Measurements from ENCODE around the gene PCDHGA1. TPM values are rescaled to one million over a fixed set of nuclear protein-coding genes. Genes with fewer than 3 reads are reported as not detected.
A peak's percentile ranks its signal among the peaks of the same experiment; 100 is the strongest.

PCDHGA1 gene
- polyA plus RNA-seq, 2 donors, result 0.13 to 0.22 TPM

GRCh38 chr5:141510160-141510559 is 179.8 kb downstream of the PCDHGA1 start:
- no peak overlapping the region for H3K4me3 ChIP-seq (ENCODE audit: low read depth in 1 of 2, low read length in 2 of 2)
- 88 to 92% methylated on average over 9 of the region's 9 CpGs for WGBS, 2 donors
- peaks cover 9 to 16% of the 10 kb centered on the region in 2 donors for H3K4me1 ChIP-seq (ENCODE audit: control insufficient read depth in 2 of 2, insufficient read depth in 2 of 2, low read length in 1 of 2)
- peaks cover 2 to 28% of the 10 kb centered on the region in 2 donors for H3K36me3 ChIP-seq (ENCODE audit: control insufficient read depth in 2 of 2, insufficient read depth in 2 of 2, low read length in 1 of 2)
- H3K27ac ChIP-seq (ENCODE audit: low read depth in 2 of 2, low read length in 1 of 2), result no peak overlapping the region
- H3K27me3 ChIP-seq (ENCODE audit: control insufficient read depth in 1 of 2, insufficient read depth in 2 of 2, low read length in 2 of 2), result no peaks in the 10 kb centered on the region
- H3K9me3 ChIP-seq (ENCODE audit: control insufficient read depth in 2 of 2, insufficient read depth in 1 of 2, low read depth in 1 of 2, low read length in 1 of 2), result no peaks in the 10 kb centered on the region

- H3K4me3 ChIP-seq (ENCODE audit: low read depth in 1 of 2, low read length in 2 of 2), result no peak overlapping the region
- WGBS, 2 donors, result 92 to 96% methylated on average over 14 of the region's 14 CpGs
- no peaks in the 10 kb centered on the region for H3K27me3 ChIP-seq (ENCODE audit: control insufficient read depth in 1 of 2, insufficient read depth in 2 of 2, low read length in 2 of 2)
- H3K36me3 ChIP-seq (ENCODE audit: control insufficient read depth in 2 of 2, insufficient read depth in 2 of 2, low read length in 1 of 2), result peaks cover 2 to 28% of the 10 kb centered on the region in 2 donors
- H3K4me1 ChIP-seq (ENCODE audit: control insufficient read depth in 2 of 2, insufficient read depth in 2 of 2, low read length in 1 of 2), result peaks cover 14 to 18% of the 10 kb centered on the region in 2 donors
- H3K9me3 ChIP-seq (ENCODE audit: control insufficient read depth in 2 of 2, insufficient read depth in 1 of 2, low read depth in 1 of 2, low read length in 1 of 2), result no peaks in the 10 kb centered on the region
- H3K27ac ChIP-seq (ENCODE audit: low read depth in 2 of 2, low read length in 1 of 2), result no peak overlapping the region
These were observed 180.7 kb downstream of the PCDHGA1 start for GRCh38 chr5:141510850-141511601.

GRCh38 chr5:141511771-141512325 is 181.5 kb downstream of the PCDHGA1 start:
- WGBS, 2 donors, result 56 to 67% methylated on average over 4 of the region's 4 CpGs
- no peaks in the 10 kb centered on the region for H3K9me3 ChIP-seq (ENCODE audit: control insufficient read depth in 2 of 2, insufficient read depth in 1 of 2, low read depth in 1 of 2, low read length in 1 of 2)
- peak overlapping the region; percentile 52 to 97 for H3K27ac ChIP-seq (ENCODE audit: low read depth in 2 of 2, low read length in 1 of 2)
- peaks cover 7 to 34% of the 10 kb centered on the region in 2 donors for H3K36me3 ChIP-seq (ENCODE audit: control insufficient read depth in 2 of 2, insufficient read depth in 2 of 2, low read length in 1 of 2)
- H3K4me3 ChIP-seq (ENCODE audit: low read depth in 1 of 2, low read length in 2 of 2), result no peak overlapping the region
- H3K4me1 ChIP-seq (ENCODE audit: control insufficient read depth in 2 of 2, insufficient read depth in 2 of 2, low read length in 1 of 2), result peaks cover 17 to 19% of the 10 kb centered on the region in 2 donors
- H3K27me3 ChIP-seq (ENCODE audit: control insufficient read depth in 1 of 2, insufficient read depth in 2 of 2, low read length in 2 of 2), result no peaks in the 10 kb centered on the region

- peak overlapping the region; percentile 93 to 97 for H3K27ac ChIP-seq (ENCODE audit: low read depth in 2 of 2, low read length in 1 of 2)
- H3K9me3 ChIP-seq (ENCODE audit: control insufficient read depth in 2 of 2, insufficient read depth in 1 of 2, low read depth in 1 of 2, low read length in 1 of 2), result no peaks in the 10 kb centered on the region
- no peaks in the 10 kb centered on the region for H3K27me3 ChIP-seq (ENCODE audit: control insufficient read depth in 1 of 2, insufficient read depth in 2 of 2, low read length in 2 of 2)
- peak overlapping the region; percentile 42 to 58 for H3K4me3 ChIP-seq (ENCODE audit: low read depth in 1 of 2, low read length in 2 of 2)
- peaks cover 9 to 34% of the 10 kb centered on the region in 2 donors for H3K36me3 ChIP-seq (ENCODE audit: control insufficient read depth in 2 of 2, insufficient read depth in 2 of 2, low read length in 1 of 2)
- 8 to 24% methylated on average over 28 of the region's 28 CpGs for WGBS, 2 donors
- H3K4me1 ChIP-seq (ENCODE audit: control insufficient read depth in 2 of 2, insufficient read depth in 2 of 2, low read length in 1 of 2), result peaks cover 17 to 19% of the 10 kb centered on the region in 2 donors
These were observed 182.1 kb downstream of the PCDHGA1 start for GRCh38 chr5:141512390-141512910.

- 3 to 20% methylated on average over 43 of the region's 43 CpGs for WGBS, 2 donors
These were observed 182.8 kb downstream of the PCDHGA1 start for GRCh38 chr5:141512911-141513626.

GRCh38 chr5:141513627-141514329 is 183.5 kb downstream of the PCDHGA1 start:
- H3K36me3 ChIP-seq (ENCODE audit: control insufficient read depth in 2 of 2, insufficient read depth in 2 of 2, low read length in 1 of 2), result peaks cover 9 to 31% of the 10 kb centered on the region in 2 donors
- WGBS, 2 donors, result 4 to 19% methylated on average over 27 to 29 of the region's 29 CpGs
- H3K27ac ChIP-seq (ENCODE audit: low read depth in 2 of 2, low read length in 1 of 2), result peak overlapping the region; percentile 93 to 97
- H3K4me1 ChIP-seq (ENCODE audit: control insufficient read depth in 2 of 2, insufficient read depth in 2 of 2, low read length in 1 of 2), result peaks cover 16 to 17% of the 10 kb centered on the region in 2 donors
- H3K9me3 ChIP-seq (ENCODE audit: control insufficient read depth in 2 of 2, insufficient read depth in 1 of 2, low read depth in 1 of 2, low read length in 1 of 2), result no peaks in the 10 kb centered on the region
- H3K4me3 ChIP-seq (ENCODE audit: low read depth in 1 of 2, low read length in 2 of 2), result peak overlapping the region; percentile 42 to 58
- H3K27me3 ChIP-seq (ENCODE audit: control insufficient read depth in 1 of 2, insufficient read depth in 2 of 2, low read length in 2 of 2), result no peaks in the 10 kb centered on the region

More at GRCh38 chr5:141512911-141513626, 182.8 kb downstream of the PCDHGA1 start:
- peak overlapping the region; percentile 42 to 58 for H3K4me3 ChIP-seq (ENCODE audit: low read depth in 1 of 2, low read length in 2 of 2)
- no peaks in the 10 kb centered on the region for H3K9me3 ChIP-seq (ENCODE audit: control insufficient read depth in 2 of 2, insufficient read depth in 1 of 2, low read depth in 1 of 2, low read length in 1 of 2)
- peak overlapping the region; percentile 93 to 97 for H3K27ac ChIP-seq (ENCODE audit: low read depth in 2 of 2, low read length in 1 of 2)
- H3K27me3 ChIP-seq (ENCODE audit: control insufficient read depth in 1 of 2, insufficient read depth in 2 of 2, low read length in 2 of 2), result no peaks in the 10 kb centered on the region
- H3K36me3 ChIP-seq (ENCODE audit: control insufficient read depth in 2 of 2, insufficient read depth in 2 of 2, low read length in 1 of 2), result peaks cover 9 to 29% of the 10 kb centered on the region in 2 donors
- peaks cover 17% of the 10 kb centered on the region in 2 donors for H3K4me1 ChIP-seq (ENCODE audit: control insufficient read depth in 2 of 2, insufficient read depth in 2 of 2, low read length in 1 of 2)

GRCh38 chr5:141514330-141515133 is 184.2 kb downstream of the PCDHGA1 start:
- no peaks in the 10 kb centered on the region for H3K9me3 ChIP-seq (ENCODE audit: control insufficient read depth in 2 of 2, insufficient read depth in 1 of 2, low read depth in 1 of 2, low read length in 1 of 2)
- peaks cover 17% of the 10 kb centered on the region in 2 donors for H3K4me1 ChIP-seq (ENCODE audit: control insufficient read depth in 2 of 2, insufficient read depth in 2 of 2, low read length in 1 of 2)
- WGBS, 2 donors, result 30 to 44% methylated on average over 6 of the region's 6 CpGs
- H3K27me3 ChIP-seq (ENCODE audit: control insufficient read depth in 1 of 2, insufficient read depth in 2 of 2, low read length in 2 of 2), result no peaks in the 10 kb centered on the region
- peaks cover 9 to 30% of the 10 kb centered on the region in 2 donors for H3K36me3 ChIP-seq (ENCODE audit: control insufficient read depth in 2 of 2, insufficient read depth in 2 of 2, low read length in 1 of 2)
- peak overlapping the region; percentile 93 to 97 for H3K27ac ChIP-seq (ENCODE audit: low read depth in 2 of 2, low read length in 1 of 2)
- H3K4me3 ChIP-seq (ENCODE audit: low read depth in 1 of 2, low read length in 2 of 2), result no peak overlapping the region

GRCh38 chr5:141515141-141515540 is 184.8 kb downstream of the PCDHGA1 start:
- Histone ChIP-seq H3K27me3 (ENCODE audit: control insufficient read depth in 1 of 2, insufficient read depth in 2 of 2, low read length in 2 of 2) (no peaks in the 10 kb centered on the region), H3K4me1 (ENCODE audit: control insufficient read depth in 2 of 2, insufficient read depth in 2 of 2, low read length in 1 of 2) (peaks cover 17% of the 10 kb centered on the region in 2 donors), H3K4me3 (ENCODE audit: low read depth in 1 of 2, low read length in 2 of 2) (no peak overlapping the region), H3K36me3 (ENCODE audit: control insufficient read depth in 2 of 2, insufficient read depth in 2 of 2, low read length in 1 of 2) (peaks cover 9 to 27% of the 10 kb centered on the region in 2 donors), H3K27ac (ENCODE audit: low read depth in 2 of 2, low read length in 1 of 2) (peak overlapping the region; percentile 93 to 97), H3K9me3 (ENCODE audit: control insufficient read depth in 2 of 2, insufficient read depth in 1 of 2, low read depth in 1 of 2, low read length in 1 of 2) (no peaks in the 10 kb centered on the region)
- 79 to 88% methylated on average over 3 of the region's 3 CpGs for WGBS, 2 donors

All from esophagus (tissue), 2 donors.